SK-N-DZ (cell line): ENCODE results near the gene CNTNAP2.

Source experiments
- DNase-seq: peaks from one replicate; pipeline ENCODE4 v3.0.0-alpha.2; 2015; ENCODE audit warnings: low spot score

CNTNAP2 gene

GRCh38 chr7:148242294-148242821, 2125.8 kb downstream of the CNTNAP2 start:
- DNase-seq = peak; percentile 76

- no peak for DNase-seq
Observed at GRCh38 chr7:148245381-148245780, 2128.8 kb downstream of the CNTNAP2 start.

GRCh38 chr7:148253629-148254028, 2137.0 kb downstream of the CNTNAP2 start:
- DNase-seq = no peak

GRCh38 chr7:148255333-148255732, 2138.7 kb downstream of the CNTNAP2 start:
- no peak for DNase-seq

- no peak for DNase-seq
Observed at GRCh38 chr7:148256433-148256832, 2139.8 kb downstream of the CNTNAP2 start.

- no peak for DNase-seq
Observed at GRCh38 chr7:148260599-148260998, 2144.0 kb downstream of the CNTNAP2 start.

- DNase-seq = peak; percentile 66
Observed at GRCh38 chr7:148261523-148261922, 2144.9 kb downstream of the CNTNAP2 start.

GRCh38 chr7:148261996-148262688, 2145.5 kb downstream of the CNTNAP2 start:
- peak; percentile 84 for DNase-seq

GRCh38 chr7:148262721-148263229, 2146.2 kb downstream of the CNTNAP2 start:
- peak; percentile 92 for DNase-seq

- peak; percentile 69 for DNase-seq
Observed at GRCh38 chr7:148264933-148265557, 2148.4 kb downstream of the CNTNAP2 start.

GRCh38 chr7:148265896-148266295, 2149.3 kb downstream of the CNTNAP2 start:
- no peak for DNase-seq

GRCh38 chr7:148266795-148267194, 2150.2 kb downstream of the CNTNAP2 start:
- no peak for DNase-seq

- no peak for DNase-seq
Observed at GRCh38 chr7:148270576-148270975, 2154.0 kb downstream of the CNTNAP2 start.

GRCh38 chr7:148274118-148274517, 2157.5 kb downstream of the CNTNAP2 start:
- no peak for DNase-seq

GRCh38 chr7:148275359-148275890, 2158.8 kb downstream of the CNTNAP2 start:
- DNase-seq = no peak

- DNase-seq = no peak
Observed at GRCh38 chr7:148276314-148277041, 2159.9 kb downstream of the CNTNAP2 start.

- DNase-seq = no peak
Observed at GRCh38 chr7:148277042-148277660, 2160.6 kb downstream of the CNTNAP2 start.

GRCh38 chr7:148286150-148286549, 2169.5 kb downstream of the CNTNAP2 start:
- peak; percentile 70 for DNase-seq

GRCh38 chr7:148287538-148287937, 2170.9 kb downstream of the CNTNAP2 start:
- DNase-seq = no peak

GRCh38 chr7:148288592-148289151, 2172.1 kb downstream of the CNTNAP2 start:
- no peak for DNase-seq

- DNase-seq = no peak
Observed at GRCh38 chr7:148289630-148290029, 2173.0 kb downstream of the CNTNAP2 start.
